ENCODE data around the gene SNAP91. TPM values are rescaled to one million over a fixed set of nuclear protein-coding genes. Genes with fewer than 3 reads are reported as not detected.

The SNAP91 gene, protein sequence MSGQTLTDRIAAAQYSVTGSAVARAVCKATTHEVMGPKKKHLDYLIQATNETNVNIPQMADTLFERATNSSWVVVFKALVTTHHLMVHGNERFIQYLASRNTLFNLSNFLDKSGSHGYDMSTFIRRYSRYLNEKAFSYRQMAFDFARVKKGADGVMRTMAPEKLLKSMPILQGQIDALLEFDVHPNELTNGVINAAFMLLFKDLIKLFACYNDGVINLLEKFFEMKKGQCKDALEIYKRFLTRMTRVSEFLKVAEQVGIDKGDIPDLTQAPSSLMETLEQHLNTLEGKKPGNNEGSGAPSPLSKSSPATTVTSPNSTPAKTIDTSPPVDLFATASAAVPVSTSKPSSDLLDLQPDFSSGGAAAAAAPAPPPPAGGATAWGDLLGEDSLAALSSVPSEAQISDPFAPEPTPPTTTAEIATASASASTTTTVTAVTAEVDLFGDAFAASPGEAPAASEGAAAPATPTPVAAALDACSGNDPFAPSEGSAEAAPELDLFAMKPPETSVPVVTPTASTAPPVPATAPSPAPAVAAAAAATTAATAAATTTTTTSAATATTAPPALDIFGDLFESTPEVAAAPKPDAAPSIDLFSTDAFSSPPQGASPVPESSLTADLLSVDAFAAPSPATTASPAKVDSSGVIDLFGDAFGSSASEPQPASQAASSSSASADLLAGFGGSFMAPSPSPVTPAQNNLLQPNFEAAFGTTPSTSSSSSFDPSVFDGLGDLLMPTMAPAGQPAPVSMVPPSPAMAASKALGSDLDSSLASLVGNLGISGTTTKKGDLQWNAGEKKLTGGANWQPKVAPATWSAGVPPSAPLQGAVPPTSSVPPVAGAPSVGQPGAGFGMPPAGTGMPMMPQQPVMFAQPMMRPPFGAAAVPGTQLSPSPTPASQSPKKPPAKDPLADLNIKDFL
- not detected in 2 replicates for total RNA-seq (2011; cell fraction: chromatin; rRNA removed; ENCODE audit: low replicate concordance)
- not detected in 2 replicates for total RNA-seq (2011; cell fraction: nucleolus; rRNA removed)
- total RNA-seq (2011; cell fraction: nucleoplasm; rRNA removed), result not detected in 2 replicates
- total RNA-seq (2014; rRNA removed) (not detected in 2 replicates), total RNA-seq (2014; rRNA removed; fragmentation: Illumina TruSeq; extraction: Trizol) (not detected in 2 replicates), total RNA-seq (2015; rRNA removed; fragmentation: Illumina TruSeq; extraction: Trizol) (not detected in 2 replicates), total RNA-seq (2021) (not detected in 2 replicates), polyA plus RNA-seq (2011; rRNA removed) (not detected in 2 replicates), polyA plus RNA-seq (2014; fragmentation: Illumina TruSeq; extraction: Trizol) (not detected in 2 replicates), polyA plus RNA-seq (2014; fragmentation: Nextera tagmentation; extraction: Ambion mirVana) (not detected), polyA plus RNA-seq (2014; rRNA removed) (not detected in 2 replicates), polyA minus RNA-seq (2011; rRNA and poly(A)+ RNA removed) (not detected in 2 replicates), Bru-seq, nascent RNA (percentile 2 among the genes with signal in this experiment), BruChase-seq, experiment 1, labeled RNA remaining after a 2-hour chase (percentile 1 among the genes with signal in this experiment), BruChase-seq, experiment 2, labeled RNA remaining after a 6-hour chase (percentile 4 among the genes with signal in this experiment)
- not detected in 2 replicates for polyA plus RNA-seq (2011; cell fraction: cytosol; rRNA removed)
- polyA plus RNA-seq (2011; cell fraction: nucleus; rRNA removed), result not detected in 2 replicates
- polyA plus RNA-seq (2012), result not detected in 2 replicates
- polyA minus RNA-seq (2011; cell fraction: cytosol; rRNA and poly(A)+ RNA removed), result not detected in 2 replicates
- not detected in 2 replicates for polyA minus RNA-seq (2011; cell fraction: nucleus; rRNA and poly(A)+ RNA removed)
- long read RNA-seq, experiment 1, result 0 reads
- long read RNA-seq, experiment 2, result 0 reads
- long read RNA-seq, experiment 3, result 0 reads

DNA sequence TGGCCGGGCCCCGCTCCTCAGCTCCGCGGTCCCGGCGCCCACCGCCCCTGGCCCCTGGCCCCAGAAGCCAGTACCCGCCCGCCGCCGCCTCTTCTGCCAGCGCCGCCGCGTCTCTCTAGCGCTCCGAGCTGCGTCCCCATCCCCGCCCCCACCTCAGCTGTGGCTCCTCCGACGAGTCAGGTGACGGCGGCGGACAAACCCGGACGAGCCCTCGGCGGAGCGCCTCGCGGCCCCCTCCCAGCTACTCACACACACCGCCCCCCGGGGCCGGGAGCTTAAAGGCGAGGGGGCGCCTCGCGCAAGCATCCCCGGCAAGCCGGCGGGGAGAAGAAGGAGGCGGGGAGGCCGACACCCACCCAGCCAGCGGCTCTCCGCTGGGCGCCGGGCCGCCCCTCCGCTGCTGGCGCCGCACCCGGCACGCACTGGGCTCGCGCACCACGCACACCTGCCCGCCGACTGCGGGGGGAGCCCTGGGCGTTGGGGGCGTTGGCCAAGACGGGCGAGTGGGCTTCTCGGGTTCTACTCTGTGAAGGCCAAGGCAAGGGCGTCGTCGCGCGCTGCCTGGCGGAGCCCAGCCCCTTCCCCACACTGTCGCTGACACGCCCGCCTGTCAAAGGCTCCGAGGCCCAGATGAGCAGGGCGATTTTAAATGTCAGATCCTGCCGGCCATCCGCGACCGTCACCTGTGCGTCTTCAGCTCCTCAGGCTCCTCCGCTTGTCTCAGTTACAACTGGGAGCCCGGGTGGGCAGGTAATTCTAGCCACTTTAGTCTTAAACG, at the start of gene SNAP91:
SNAP91 (minus strand) TSS at position 132 of the 778 bp plus-strand sequence. CDS start 1,174 bp downstream, outside the sequence.
- H3K27ac ChIP-seq (ENCODE audit: extremely low read depth, low read depth, low read length), result no peak within 1 kb of the TSS
- H3K79me2 ChIP-seq (ENCODE audit: control insufficient read depth, insufficient read depth, low read length), result no peaks in the 10 kb centered on the region
- no peak within 1 kb of the TSS for H2AFZ ChIP-seq (ENCODE audit: low read depth, low read length)
- in situ Hi-C loops (cut with MboI), result no loop called here
- WGBS (ENCODE audit: insufficient coverage, low coverage, missing lambda C conversion rate), result 39% methylated on average over 13 of the region's 83 CpGs
- POLR2A ChIA-PET, result interaction anchor here (0.6 kb wide), 1 partner anchor 46 kb away, joined by 3 read pairs; no protein-coding TSS in a partner anchor
- H3K4me3 ChIP-seq, result no peak within 1 kb of the TSS
- H3K36me3 ChIP-seq (ENCODE audit: control insufficient read depth, insufficient read depth, low read length), result no peaks in the 10 kb centered on the region
- BruUV-seq (replicated peaks), result no TSS peak
- DNase-seq (ENCODE audit: extremely low read depth in 1 of 4, low spot score in 3 of 4), result no peak
- no peaks in the 10 kb centered on the region for H4K20me1 ChIP-seq (replicated peaks; ENCODE audit: control insufficient read depth, insufficient read depth, low read length)
- CTCF ChIA-PET (ENCODE audit: low intra/inter-chr PET ratio), result no interaction called here
- FAIRE-seq, result no peak
- peaks cover 0 to 19% of the 10 kb centered on the region in 2 experiments; a peak in 2 of 5 replicates for H3K27me3 ChIP-seq (ENCODE audit: control insufficient read depth in 2 of 2, insufficient read depth in 2 of 2, low read length in 2 of 2)
- no peaks in the 10 kb centered on the region for H3K9me3 ChIP-seq (replicated peaks; ENCODE audit: control insufficient read depth, insufficient read depth, low read depth, low read length)
- intact Hi-C loops (cut with micrococcal nuclease), result no loop called here
- no peak for ATAC-seq
- no peak within 1 kb of the TSS for H3K4me2 ChIP-seq (ENCODE audit: insufficient read depth, low read length)
- H3K4me1 ChIP-seq (replicated peaks in 1 of 2; ENCODE audit: control insufficient read depth in 2 of 2, insufficient read depth in 2 of 2, low read length in 2 of 2), result peaks cover 0 to 5% of the 10 kb centered on the region in 2 experiments; a peak in 1 of 5 replicates
- H3K9me1 ChIP-seq (ENCODE audit: control insufficient read depth, insufficient read depth, low read length), result no peaks in the 10 kb centered on the region
- H3K9ac ChIP-seq (ENCODE audit: insufficient read depth in 1 of 2, low read depth in 2 of 2, low read length in 2 of 2), result no peak within 1 kb of the TSS
- TF ChIP-seq CBX5 (IDR thresholded peaks at IDR 0.05; ENCODE audit: borderline replicate concordance, low read depth) (no peak), FOXP1 (CRISPR knock-in tag; IDR thresholded peaks at IDR 0.05) (no peak), LCOR (CRISPR knock-in tag; IDR thresholded peaks at IDR 0.05) (no peak), ZNF695 (CRISPR knock-in tag; IDR thresholded peaks at IDR 0.05) (no peak), COPS2 (conservative IDR thresholded peaks at IDR 0.05) (no peak), SAP30 (IDR thresholded peaks at IDR 0.05; ENCODE audit: borderline replicate concordance, insufficient read depth, low read depth, low read length, poor library complexity, severe bottlenecking) (no peak), ZNF57 (CRISPR knock-in tag; IDR thresholded peaks at IDR 0.05) (no peak), ZNF324 (CRISPR knock-in tag; IDR thresholded peaks at IDR 0.05) (no peak), RBBP5 (IDR thresholded peaks at IDR 0.05; ENCODE audit: borderline replicate concordance, insufficient read depth, low read length, poor library complexity, severe bottlenecking) (no peak), LARP7 (IDR thresholded peaks at IDR 0.05) (no peak), BRF1 (IDR thresholded peaks at IDR 0.05; ENCODE audit: borderline replicate concordance, extremely low read depth, insufficient read length) (no peak), DPF2 (IDR thresholded peaks at IDR 0.05) (no peak)
- TF ChIP-seq, protein P1, sequence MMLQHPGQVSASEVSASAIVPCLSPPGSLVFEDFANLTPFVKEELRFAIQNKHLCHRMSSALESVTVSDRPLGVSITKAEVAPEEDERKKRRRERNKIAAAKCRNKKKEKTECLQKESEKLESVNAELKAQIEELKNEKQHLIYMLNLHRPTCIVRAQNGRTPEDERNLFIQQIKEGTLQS (IDR thresholded peaks at IDR 0.05), result no peak
- TF ChIP-seq, protein P1 (CRISPR knock-in tag; conservative IDR thresholded peaks at IDR 0.05), result no peak

Data from K562 (cell line).